Activated CD4-positive, alpha-beta T cell treated with anti-CD3 and anti-CD28 coated beads, Interleukin-2, amount 50 U/mL, for 48 hours (primary cell): ENCODE results near the gene TENT4A.

Source experiments
- DNase-seq, 2 experiments: peaks; one replicate each; pipeline ENCODE4 v3.0.0-alpha.2; 2020

Gene TENT4A

GRCh38 chr5:6752782-6753181, 39.5 kb downstream of the TENT4A start:
- no peak for DNase-seq

GRCh38 chr5:6753851-6754250, 40.6 kb downstream of the TENT4A start:
- DNase-seq, result no peak

GRCh38 chr5:6754766-6755165, 41.5 kb downstream of the TENT4A start:
- no peak for DNase-seq

GRCh38 chr5:6755519-6755918, 42.3 kb downstream of the TENT4A start:
- DNase-seq, result no peak

GRCh38 chr5:6755941-6756340, 42.7 kb downstream of the TENT4A start:
- DNase-seq, result no peak

GRCh38 chr5:6757414-6757969, 44.3 kb downstream of the TENT4A start:
- DNase-seq, result no peak

- DNase-seq, result no peak
These were observed 45.0 kb downstream of the TENT4A start for GRCh38 chr5:6758236-6758635.

- no peak for DNase-seq
These were observed 45.5 kb downstream of the TENT4A start for GRCh38 chr5:6758706-6759105.

GRCh38 chr5:6759401-6759800, 46.2 kb downstream of the TENT4A start:
- DNase-seq, result no peak

GRCh38 chr5:6759983-6760382, 46.8 kb downstream of the TENT4A start:
- DNase-seq, result no peak

- DNase-seq, result no peak
These were observed 47.5 kb downstream of the TENT4A start for GRCh38 chr5:6760686-6761085.

GRCh38 chr5:6761333-6761732, 48.1 kb downstream of the TENT4A start:
- DNase-seq, result no peak

- no peak for DNase-seq
These were observed 48.9 kb downstream of the TENT4A start for GRCh38 chr5:6762116-6762515.

- no peak for DNase-seq
These were observed 49.5 kb downstream of the TENT4A start for GRCh38 chr5:6762697-6763096.

GRCh38 chr5:6763191-6763590, 50.0 kb downstream of the TENT4A start:
- no peak for DNase-seq

- peak; percentile 78 to 84 for DNase-seq
These were observed 52.6 kb downstream of the TENT4A start for GRCh38 chr5:6765612-6766525.

GRCh38 chr5:6766604-6767093, 53.4 kb downstream of the TENT4A start:
- peak; percentile 50 to 61 for DNase-seq

- no peak for DNase-seq
These were observed 54.3 kb downstream of the TENT4A start for GRCh38 chr5:6767481-6768063.

GRCh38 chr5:6768590-6769230, 55.5 kb downstream of the TENT4A start:
- no peak for DNase-seq

- DNase-seq, result no peak
These were observed 57.8 kb downstream of the TENT4A start for GRCh38 chr5:6770826-6771607.

- DNase-seq, result no peak
These were observed 59.7 kb downstream of the TENT4A start for GRCh38 chr5:6772886-6773285.

GRCh38 chr5:6773342-6774035, 60.3 kb downstream of the TENT4A start:
- no peak for DNase-seq
